ENCODE results near the gene THBS4. TPM values are rescaled to one million over a fixed set of nuclear protein-coding genes. Genes with fewer than 3 reads are reported as not detected.

THBS4 gene
- 2.2 TPM for total RNA-seq

GRCh38 chr5:80034962-80035821 is at the start of gene THBS4:
Gene THBS4, plus strand, starts transcription at chr5:80035348. Its CDS starts 190 bp downstream, at chr5:80035538.
- DNase-seq: no peak

DNA sequence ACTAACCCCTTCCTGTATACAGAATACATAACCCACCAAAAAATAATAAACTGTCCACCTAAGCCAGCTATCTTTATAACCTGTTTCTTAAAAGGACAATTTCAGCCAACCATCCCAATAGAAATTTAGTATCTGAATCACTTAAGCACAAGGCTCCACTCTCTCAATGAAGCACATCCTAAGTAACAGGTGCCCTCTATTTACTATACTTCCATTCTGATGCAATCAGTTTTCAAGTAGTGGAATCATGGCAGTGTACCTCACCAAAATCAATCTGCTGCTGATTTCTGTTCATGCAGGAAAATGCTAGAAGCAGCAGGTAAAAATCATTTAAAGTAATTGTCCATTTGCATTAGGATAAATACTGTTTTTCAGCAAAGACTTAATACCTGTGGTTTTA is 48.9 kb upstream of the THBS4 start:
- DNase-seq: no peak

DNA sequence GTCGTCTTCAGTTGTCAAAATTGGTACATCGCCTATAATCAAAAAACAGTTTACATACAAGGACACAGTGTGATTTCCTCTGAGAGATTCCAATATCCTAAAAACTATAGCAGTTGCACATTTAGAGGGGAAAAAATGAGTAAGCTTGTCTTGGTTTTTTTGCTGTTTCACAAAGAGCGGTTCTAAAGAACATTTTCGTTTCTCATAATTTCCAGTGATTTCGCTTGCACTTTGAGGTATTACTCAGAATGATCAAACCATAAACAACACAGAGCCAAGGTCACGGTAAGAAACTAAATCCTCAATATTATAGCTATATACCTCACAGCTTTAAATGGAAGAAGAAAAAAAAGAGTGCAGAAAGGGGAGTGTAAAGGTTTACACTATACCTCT is 44.9 kb upstream of the THBS4 start:
- no peak for DNase-seq

- DNase-seq: peak; percentile 83
These were observed 44.3 kb upstream of the THBS4 start, which contains the start of gene MTX3 for GRCh38 chr5:79990598-79991507. Gene MTX3, minus strand, starts transcription at chr5:79991262. Its CDS starts 24 bp downstream, at chr5:79991238.

- DNase-seq: no peak
These were observed 42.1 kb upstream of the THBS4 start for GRCh38 chr5:79992891-79993657.

- DNase-seq: no peak
These were observed 35.4 kb upstream of the THBS4 start for GRCh38 chr5:79999722-80000121.

GRCh38 chr5:80002677-80003076 is 32.5 kb upstream of the THBS4 start:
- no peak for DNase-seq

DNA sequence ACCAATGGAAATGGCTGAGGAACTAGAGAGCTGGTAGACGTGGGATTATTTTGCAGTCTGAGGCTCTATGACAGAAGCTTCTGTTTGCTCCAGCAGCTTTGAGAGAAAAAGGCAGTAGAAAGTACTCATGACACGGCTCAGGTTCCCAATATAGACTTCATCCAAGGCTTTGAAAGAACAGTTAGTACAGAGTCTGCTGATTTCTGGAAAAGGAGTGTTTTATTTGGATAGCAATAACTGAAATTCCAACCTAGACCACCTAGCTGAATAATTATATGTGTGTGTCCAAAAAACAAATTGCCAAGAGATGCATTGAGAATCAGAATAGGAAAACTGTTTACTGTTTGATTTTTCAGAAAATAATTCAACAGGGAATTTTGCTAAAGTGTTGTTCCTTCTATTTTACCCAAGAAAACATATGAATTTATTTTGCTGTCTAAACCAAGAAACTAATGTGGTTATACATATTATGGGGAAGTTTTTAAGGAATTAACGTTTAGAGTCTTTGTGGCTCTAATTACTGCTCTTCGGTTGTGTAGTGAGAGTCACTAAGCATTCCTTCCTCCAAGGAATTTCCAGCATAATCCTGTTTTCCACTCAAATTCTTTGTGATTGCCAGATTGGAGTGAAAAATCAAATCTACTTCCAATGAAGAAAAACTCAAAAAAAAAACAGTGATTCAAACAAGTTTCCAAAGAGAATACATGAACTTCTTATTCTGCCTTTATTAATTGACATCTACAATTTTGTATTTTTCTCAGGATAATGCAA is 26.0 kb upstream of the THBS4 start:
- no peak for DNase-seq

- DNase-seq: no peak
These were observed 24.3 kb upstream of the THBS4 start for GRCh38 chr5:80010754-80011392.

GRCh38 chr5:80025069-80025468 is 10.1 kb upstream of the THBS4 start:
- no peak for DNase-seq

DNA sequence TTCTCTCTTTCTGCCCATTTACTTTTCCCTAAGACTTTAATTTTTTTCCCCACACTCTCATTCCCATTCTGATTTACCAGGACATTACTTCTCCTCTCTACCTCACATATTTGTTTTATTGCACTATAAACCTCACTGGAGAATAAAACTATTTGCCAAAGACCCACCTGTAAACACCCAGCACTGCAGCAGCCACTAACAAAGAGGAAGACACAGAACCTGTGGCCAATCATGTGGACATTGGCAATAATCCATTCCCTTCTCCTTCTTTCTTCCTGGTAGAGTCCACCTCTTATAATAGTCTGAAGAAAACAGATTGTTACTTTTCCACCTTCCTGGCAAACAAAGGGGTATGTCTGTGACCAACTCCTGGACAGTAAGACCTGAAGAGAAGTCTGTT is 8.3 kb upstream of the THBS4 start:
- no peak for DNase-seq

DNA sequence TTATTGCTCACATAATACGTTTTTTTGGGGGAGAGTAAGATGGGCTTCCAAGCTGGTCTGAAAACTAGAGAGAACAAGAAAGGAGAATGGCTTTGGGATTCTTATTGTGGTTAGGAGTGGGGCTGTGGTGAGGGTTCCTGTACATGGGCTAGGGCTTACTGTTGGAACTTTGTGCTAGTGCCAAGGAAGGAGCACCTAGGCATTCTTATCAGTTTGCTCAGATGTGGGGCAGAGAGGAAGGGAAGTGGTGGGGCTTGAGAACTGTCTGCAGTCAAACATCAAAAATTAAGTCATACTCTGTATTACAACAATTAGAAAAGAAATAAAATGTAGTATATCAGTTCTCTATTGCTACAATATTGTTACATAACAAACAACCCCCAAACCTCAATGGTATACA is 4.0 kb upstream of the THBS4 start:
- DNase-seq: no peak

- DNase-seq: no peak
These were observed 1.6 kb upstream of the THBS4 start for GRCh38 chr5:80033513-80033912.

- DNase-seq: no peak
These were observed 589 bp upstream of the THBS4 start for GRCh38 chr5:80034559-80034958.

GRCh38 chr5:80035839-80036238 is 691 bp downstream of the THBS4 start:
- DNase-seq: no peak

DNA sequence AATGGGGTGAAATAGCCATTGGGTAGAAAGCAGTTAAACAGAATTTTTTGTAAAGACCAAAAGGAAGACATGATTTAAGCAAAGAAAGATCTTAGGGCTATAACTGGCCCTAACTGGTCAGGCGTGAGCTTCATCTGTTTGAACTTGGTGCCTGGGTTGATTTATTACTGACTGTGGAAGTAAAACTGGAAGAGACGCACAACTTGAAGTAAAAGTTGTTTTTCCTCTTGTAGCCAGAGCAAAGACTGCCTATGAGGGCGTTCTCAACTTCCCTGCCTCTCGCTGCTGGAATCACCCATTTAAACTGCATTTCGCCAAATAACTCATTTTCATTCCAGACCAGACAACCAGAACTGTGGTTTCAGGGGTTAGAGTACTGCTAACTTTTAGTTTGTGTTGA is 1.5 kb downstream of the THBS4 start:
- DNase-seq: no peak

DNA sequence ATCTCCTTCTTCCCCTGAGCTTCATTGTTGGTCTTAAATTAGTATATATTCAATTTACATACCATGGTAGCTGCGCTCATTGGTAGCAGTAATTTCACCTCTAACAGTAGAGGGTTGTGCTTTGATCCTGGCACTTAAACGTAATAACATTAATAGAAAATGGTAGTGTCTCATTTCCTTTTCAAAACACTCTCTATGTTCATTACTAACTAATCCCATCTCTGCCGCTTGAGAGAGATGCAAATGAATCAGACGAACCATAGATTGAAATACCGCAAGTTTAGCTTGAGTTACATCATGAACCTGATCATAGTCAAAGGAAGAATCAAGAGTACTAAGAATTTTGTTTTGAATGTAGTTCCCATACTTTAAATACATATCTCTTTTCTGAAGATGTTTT is 2.2 kb downstream of the THBS4 start:
- no peak for DNase-seq

DNA sequence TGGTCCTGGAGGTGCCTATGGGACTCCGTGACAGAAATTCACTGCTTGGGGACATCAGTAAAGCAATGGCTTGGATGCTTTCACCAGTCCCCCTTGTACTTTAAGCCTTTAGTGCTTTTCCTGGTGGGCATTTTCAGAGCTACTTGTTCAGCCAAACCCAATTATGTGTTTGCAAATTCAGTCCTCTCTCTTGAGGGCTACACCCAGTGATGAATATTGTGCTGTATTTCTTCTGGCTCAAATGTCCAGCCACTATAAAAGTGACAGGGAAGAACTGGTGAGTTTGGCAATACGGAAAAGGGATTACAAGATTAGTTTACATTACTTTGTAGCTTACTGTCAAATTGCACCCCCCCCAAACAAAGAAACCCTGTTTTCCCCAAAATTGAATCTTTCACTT is 4.5 kb downstream of the THBS4 start:
- no peak for DNase-seq

DNA sequence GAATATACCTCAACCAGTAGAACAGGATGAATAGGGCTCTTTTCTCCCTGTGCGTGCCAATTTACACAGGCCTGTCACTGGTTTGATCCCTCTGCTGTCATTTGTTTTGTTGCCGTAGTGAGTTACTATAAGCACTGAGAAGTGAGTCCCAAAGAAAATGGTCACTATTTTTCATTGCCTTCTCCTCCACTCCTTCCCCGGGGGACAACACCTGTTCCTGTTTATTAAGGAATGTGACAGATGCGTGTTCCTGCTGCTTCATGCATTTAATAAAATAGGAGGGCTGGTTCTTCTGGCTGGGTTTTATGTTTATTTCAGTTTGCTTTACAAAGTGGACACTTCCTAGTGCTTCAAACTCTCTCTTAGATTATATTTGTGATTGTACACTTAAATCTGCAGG is 6.4 kb downstream of the THBS4 start:
- no peak for DNase-seq

GRCh38 chr5:80042330-80042729 is 7.2 kb downstream of the THBS4 start:
- DNase-seq: no peak

DNA sequence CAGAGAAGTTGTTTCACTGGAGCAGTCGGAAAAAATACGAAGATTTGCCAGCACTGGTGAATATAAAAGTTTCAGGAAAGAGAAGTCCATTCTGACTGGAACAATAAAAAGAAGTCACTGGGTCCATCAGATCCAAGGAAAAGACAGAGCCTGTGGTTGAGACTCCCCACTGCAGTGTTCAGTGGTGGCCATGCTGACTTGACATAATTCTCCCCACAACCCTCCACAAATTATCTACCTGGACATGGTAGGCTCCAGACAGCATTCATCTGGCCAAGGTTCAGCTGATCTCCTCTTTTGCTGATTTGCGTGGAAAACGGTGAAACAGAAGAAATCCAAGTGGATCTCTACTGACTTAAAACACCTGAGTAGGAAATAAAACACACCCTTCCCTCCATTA is 8.0 kb downstream of the THBS4 start:
- no peak for DNase-seq
